ENCODE data around the gene FUT6.

FUT6 gene

GRCh38 chr19:5787409-5788182, 51.9 kb downstream of the FUT6 start:
- no peak for DNase-seq (ENCODE audit: low spot score)
- TF ChIP-seq, protein P1, sequence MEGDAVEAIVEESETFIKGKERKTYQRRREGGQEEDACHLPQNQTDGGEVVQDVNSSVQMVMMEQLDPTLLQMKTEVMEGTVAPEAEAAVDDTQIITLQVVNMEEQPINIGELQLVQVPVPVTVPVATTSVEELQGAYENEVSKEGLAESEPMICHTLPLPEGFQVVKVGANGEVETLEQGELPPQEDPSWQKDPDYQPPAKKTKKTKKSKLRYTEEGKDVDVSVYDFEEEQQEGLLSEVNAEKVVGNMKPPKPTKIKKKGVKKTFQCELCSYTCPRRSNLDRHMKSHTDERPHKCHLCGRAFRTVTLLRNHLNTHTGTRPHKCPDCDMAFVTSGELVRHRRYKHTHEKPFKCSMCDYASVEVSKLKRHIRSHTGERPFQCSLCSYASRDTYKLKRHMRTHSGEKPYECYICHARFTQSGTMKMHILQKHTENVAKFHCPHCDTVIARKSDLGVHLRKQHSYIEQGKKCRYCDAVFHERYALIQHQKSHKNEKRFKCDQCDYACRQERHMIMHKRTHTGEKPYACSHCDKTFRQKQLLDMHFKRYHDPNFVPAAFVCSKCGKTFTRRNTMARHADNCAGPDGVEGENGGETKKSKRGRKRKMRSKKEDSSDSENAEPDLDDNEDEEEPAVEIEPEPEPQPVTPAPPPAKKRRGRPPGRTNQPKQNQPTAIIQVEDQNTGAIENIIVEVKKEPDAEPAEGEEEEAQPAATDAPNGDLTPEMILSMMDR (IDR thresholded peaks at IDR 0.05; ENCODE audit: extremely low read depth, insufficient read depth, missing control alignments) = no peak
- in situ Hi-C loops (cut with MboI; ENCODE audit: low pct_unique_long_range_greater_than_20kb, low sequenced_read_pairs, unreplicated experiment) = no loop called here

- TF ChIP-seq, protein P1 (IDR thresholded peaks at IDR 0.05; ENCODE audit: extremely low read depth, insufficient read depth, missing control alignments) = no peak
- in situ Hi-C loops (cut with MboI; ENCODE audit: low pct_unique_long_range_greater_than_20kb, low sequenced_read_pairs, unreplicated experiment) = no loop called here
- no peak for DNase-seq (ENCODE audit: low spot score)
These were observed 52.7 kb downstream of the FUT6 start for GRCh38 chr19:5786593-5787408.

- TF ChIP-seq, protein P1 (IDR thresholded peaks at IDR 0.05; ENCODE audit: extremely low read depth, insufficient read depth, missing control alignments) = no peak
- no peak for DNase-seq (ENCODE audit: low spot score)
- in situ Hi-C loops (cut with MboI; ENCODE audit: low pct_unique_long_range_greater_than_20kb, low sequenced_read_pairs, unreplicated experiment) = no loop called here
These were observed 54.1 kb downstream of the FUT6 start for GRCh38 chr19:5785423-5785822.

- TF ChIP-seq, protein P1 (IDR thresholded peaks at IDR 0.05; ENCODE audit: extremely low read depth, insufficient read depth, missing control alignments) = no peak
- in situ Hi-C loops (cut with MboI; ENCODE audit: low pct_unique_long_range_greater_than_20kb, low sequenced_read_pairs, unreplicated experiment) = no loop called here
- no peak for DNase-seq (ENCODE audit: low spot score)
These were observed 54.8 kb downstream of the FUT6 start, which contains the start of gene PRR22 for GRCh38 chr19:5784581-5785147. Gene PRR22 (minus strand): TSS chr19:5784746. CDS start chr19:5784660, 86 bp downstream.

DNA sequence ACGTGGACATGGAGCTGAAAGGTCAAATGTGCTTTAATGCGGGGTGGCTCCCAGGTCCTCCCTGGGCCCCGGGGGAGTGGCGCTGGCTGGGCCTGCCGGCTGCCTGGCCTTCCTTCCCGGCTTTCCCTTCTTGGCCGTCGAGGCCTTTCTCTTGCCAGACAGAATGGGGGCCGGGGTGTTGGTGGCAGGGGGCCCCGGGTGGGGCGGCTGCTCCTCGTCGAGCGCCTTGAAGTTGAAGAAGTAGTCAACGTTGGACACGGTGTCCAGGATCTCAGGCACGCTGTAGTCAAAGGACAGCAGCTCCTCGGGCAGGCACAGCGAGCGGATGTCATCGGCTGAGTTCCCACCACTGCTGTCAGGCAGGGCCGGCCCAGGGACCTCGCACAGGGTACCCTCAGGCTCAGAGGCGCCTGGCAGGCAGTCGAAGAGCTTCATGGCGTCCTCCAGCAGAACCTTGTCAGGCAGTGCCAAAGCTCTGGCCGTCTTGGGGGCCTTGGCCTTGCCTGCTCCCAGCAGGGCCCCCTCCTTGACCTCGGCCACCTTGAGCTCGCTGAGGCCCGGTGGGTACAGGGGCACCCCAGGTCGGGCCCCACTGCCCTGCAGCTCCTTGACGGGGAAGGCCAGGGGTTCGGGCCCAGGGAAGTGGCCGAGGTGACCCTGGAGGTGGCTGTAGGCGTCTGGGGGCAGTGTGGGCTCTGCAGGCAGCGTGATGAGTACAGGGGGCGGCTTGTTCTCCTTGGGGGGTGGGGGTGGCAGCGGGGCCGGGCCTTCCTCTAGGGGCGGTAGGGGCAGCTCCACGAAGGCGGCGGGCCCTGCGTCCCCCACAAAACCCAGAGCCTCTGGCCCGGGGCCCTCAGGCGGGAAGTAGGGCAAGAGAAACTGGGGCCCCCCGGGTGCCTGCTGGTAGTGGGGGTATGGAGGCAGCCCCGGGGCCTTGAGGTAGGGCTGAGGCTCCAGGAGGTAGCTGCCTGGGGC, 56.3 kb downstream of the FUT6 start:
- in situ Hi-C loops (cut with MboI; ENCODE audit: low pct_unique_long_range_greater_than_20kb, low sequenced_read_pairs, unreplicated experiment) = no loop called here
- DNase-seq (ENCODE audit: low spot score) = no peak
- TF ChIP-seq, protein P1 (IDR thresholded peaks at IDR 0.05; ENCODE audit: extremely low read depth, insufficient read depth, missing control alignments) = no peak
